GM18502 (cell line): ENCODE data around the gene DOCK3.
"Not testable (repeated sequence)": the region's sequence is repeated elsewhere in the genome, so short reads cannot be mapped to it uniquely, and the experiment has no call there.

ENCODE experiments used
- ATAC-seq: cut with Tn5 transposase; IDR thresholded peaks from one replicate; pipeline ENCODE4 v1.9.1; 2021; ENCODE audit warnings: mild to moderate bottlenecking; ENCODE audit not compliant: unreplicated experiment, poor library complexity

DOCK3 gene

GRCh38 chr3:51156147-51156546 lies 481.4 kb downstream of the DOCK3 start:
- ATAC-seq, result no peak

- ATAC-seq, result no peak
These were observed 488.3 kb downstream of the DOCK3 start for GRCh38 chr3:51163051-51163450.

DNA sequence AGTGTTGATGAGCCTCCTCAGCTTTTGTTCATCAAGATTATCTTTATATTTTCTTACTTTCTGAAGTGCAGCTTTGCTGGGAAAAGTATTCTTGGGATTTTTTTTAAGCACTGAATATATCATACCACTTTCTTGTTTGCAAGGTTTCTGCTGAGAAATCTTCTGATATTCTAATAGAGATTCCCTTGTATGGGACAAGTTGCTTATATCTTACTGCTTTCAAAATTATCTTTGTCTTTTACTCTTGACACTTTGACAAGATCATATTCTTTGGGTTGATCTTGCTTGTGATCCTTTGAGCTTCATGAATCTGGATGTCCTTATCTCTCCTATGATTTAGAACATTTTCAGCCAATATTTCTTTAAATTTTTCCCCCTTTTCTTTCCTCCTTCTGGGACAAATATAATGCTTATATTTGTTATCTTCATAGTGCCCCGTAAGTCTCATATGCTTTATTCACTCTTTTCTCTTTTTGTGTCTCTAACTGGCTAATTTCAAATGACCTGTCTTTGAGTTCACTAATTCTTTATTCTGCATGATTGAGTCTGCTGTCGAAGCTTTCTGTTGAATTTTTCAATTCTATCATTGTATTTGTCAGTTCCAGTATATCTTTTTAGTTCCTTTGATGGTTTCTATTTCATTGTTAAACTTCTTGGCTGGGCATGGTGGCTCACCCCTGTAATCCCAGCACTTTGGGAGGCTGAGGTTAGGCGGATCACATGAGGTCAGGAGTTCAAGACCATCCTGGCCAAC lies 499.0 kb downstream of the DOCK3 start:
- ATAC-seq, result no peak

GRCh38 chr3:51176923-51177322 lies 502.2 kb downstream of the DOCK3 start:
- no peak for ATAC-seq

DNA sequence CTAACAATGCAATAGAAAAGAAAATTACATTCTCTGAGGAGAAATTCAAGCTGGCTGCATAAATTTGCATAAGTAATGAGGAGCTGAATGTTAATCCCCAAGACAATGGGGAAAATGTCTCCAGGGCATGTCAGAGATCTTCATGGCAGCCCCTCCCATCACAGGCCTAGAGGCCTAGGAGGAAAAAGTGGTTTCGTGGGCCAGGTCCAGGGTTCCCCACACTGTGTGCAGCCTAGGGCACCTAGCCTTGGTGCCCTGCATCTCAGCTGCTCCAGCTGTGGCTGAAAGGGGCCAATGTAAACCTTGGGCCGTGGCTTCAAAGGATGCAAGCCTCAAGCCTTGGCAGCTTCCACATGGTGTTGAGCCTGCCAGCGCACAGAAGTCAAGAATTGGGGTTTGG lies 511.7 kb downstream of the DOCK3 start:
- ATAC-seq, result not testable (repeated sequence)

DNA sequence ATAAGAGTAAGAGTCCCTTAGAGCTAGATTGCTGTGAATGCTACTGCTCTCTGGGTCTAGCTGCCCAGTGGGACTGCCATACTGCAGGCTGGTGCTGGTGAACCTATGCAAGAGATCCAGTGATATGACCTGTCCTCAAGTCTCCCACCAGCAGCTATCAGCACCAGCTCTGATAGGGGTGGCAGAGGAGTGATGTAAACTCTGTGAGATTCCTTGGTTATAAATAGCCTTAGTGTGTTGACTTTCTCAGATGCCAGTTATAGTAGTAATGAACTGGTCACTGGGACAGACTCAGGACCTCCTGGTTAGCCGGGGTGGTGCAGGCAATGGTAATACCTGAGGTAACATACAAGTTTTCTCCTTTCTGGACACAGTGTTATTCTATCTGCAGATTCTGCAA lies 515.5 kb downstream of the DOCK3 start:
- ATAC-seq, result no peak

GRCh38 chr3:51190827-51191226 lies 516.1 kb downstream of the DOCK3 start:
- ATAC-seq, result no peak

GRCh38 chr3:51191768-51192167 lies 517.0 kb downstream of the DOCK3 start:
- no peak for ATAC-seq

DNA sequence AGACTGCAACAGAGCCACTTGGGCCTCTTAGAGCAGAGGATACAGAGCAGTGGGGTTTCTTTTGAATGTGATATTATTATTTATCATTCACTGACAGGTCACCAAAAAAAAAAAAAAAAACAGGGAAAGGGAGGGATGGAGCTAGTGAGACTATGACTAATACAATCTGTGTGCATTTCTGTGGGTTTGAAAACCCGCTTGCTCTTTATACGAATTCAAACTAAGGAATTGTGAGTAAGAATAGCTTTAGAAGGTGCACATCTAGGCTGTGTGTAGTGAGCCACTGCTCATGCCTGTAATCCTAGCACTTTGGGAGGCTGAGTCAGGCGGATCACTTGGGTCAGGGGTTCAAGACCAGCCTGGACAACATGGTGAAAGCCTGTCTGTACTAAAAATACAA lies 523.8 kb downstream of the DOCK3 start:
- no peak for ATAC-seq

DNA sequence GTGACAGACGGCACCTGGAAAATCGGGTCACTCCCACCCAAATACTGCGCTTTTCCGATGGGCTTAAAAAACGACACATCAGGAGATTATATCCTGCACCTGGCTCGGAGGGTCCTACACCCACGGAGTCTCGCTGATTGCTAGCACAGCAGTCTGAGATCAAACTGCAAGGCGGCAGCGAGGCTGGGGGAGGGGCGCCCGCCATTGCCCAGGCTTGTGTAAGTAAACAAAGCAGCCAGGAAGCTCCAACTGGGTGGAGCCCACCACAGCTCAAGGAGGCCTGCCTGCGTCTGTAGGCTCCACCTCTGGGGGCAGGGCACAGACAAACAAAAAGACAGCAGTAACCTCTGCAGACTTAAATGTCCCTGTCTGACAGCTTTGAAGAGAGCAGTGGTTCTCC lies 524.6 kb downstream of the DOCK3 start:
- ATAC-seq, result not testable (repeated sequence)

DNA sequence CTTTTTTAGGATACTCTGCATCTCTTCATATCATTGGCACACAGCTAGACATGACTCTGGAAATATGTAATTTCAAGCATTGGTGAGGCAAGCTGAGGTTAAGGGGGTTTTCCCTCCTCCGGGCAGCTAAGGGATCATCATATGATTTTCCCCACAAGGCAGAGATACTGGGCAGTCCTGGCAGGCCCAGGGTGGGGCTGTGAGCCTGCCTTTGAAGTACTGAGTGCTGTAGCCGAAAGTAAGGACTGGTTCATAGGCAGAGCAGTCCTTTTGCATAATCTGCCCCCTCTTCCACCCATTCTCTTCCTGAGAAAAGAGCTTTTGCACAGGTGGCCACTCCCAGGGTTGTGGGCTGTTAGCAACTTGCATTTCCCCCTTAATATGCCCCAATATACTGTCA lies 541.6 kb downstream of the DOCK3 start:
- ATAC-seq, result no peak

DNA sequence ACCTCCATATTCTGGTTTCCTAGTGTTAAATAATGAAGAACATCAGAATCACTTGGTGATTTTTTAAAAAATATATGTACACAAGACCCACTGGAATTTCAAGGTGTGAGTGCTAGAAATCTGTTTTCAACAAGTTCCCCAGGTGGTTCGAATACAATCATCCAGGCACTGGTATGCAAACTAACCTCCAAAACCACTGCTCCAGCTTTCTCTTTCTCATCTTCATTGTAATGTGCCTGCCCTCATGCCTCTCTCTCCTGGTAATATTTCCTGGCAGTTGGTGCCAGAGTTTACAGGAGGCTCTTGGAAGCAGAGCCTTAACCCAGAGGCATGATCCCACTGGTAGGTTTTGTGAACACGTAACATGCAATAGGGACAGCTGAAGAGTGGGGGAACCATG lies 547.2 kb downstream of the DOCK3 start:
- no peak for ATAC-seq

GRCh38 chr3:51224283-51224682 lies 549.6 kb downstream of the DOCK3 start:
- ATAC-seq, result no peak

DNA sequence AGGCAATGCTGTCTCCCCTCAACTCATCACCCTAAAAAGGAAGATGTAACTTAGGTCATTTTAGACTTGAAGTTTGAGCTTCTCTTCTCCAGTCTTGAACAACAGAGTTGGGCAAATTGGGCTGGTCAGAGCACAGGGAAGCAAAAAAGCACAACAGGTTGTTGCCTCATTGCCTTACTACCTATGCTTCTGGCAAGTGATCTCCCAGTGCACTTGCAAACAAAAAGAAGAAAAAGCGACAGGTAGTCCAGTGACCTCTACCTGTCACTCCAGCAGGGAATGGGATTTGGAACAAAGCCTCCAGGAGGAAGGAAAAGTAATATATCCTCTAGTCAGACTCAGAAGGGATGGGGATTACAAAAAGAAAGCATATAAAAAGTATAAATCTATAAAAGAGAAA lies 550.1 kb downstream of the DOCK3 start:
- ATAC-seq, result no peak

DNA sequence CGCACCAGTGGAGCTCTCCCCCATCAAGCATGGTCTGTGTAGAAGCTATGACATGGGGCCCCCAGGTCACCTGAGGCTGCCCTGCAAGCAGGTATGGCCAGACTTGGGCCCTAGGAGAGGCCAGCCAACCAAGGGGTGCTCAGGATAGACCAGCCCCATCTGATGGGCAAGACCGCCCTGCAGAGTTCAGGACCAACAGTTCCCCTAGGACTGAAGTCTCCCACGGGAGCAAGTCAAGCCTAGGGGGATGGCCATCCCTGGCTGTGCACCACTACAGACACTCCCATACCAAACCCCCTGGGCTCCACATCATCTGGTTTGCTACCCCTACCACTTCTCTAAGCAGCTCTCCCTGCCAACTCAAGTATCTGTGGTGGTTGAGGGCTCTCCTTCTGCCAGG lies 568.2 kb downstream of the DOCK3 start:
- no peak for ATAC-seq

DNA sequence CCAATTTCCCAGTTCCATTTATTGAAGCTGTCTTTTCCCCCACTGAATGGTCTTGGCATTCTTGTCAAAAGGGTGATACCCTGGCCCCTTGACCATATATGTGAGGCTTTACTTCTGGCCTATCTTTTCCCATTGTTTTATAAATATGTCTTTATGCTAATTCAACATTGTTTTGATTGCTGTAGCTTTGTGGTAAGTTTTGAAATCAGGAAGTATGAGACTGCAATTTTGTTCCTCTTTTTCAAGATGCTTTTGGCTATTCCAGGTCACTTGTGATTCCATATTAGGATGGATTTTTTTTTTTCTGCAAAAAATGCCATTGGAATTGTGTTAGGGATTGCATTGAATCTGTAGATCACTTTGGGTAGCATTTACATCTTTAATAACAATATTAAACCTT lies 569.2 kb downstream of the DOCK3 start:
- no peak for ATAC-seq

DNA sequence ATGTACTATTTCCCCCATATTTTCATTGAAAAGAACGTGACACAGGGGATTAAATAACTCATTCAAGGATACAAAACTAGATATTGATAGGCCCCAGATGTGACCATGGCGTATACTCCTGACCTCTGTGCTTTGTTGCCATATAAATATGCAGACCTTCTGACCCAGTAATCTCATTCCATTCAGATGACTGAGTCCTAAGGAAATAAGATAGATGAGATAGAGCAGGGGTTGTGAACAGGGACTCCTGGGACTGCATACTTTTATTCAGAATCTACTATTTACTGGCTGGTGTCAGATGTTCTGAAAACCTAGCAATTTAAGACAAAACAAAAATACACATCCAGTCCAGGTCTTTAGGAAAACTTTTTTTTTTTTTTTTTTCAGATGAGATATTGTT lies 571.1 kb downstream of the DOCK3 start:
- no peak for ATAC-seq

GRCh38 chr3:51257870-51258269 lies 583.1 kb downstream of the DOCK3 start:
- no peak for ATAC-seq

DNA sequence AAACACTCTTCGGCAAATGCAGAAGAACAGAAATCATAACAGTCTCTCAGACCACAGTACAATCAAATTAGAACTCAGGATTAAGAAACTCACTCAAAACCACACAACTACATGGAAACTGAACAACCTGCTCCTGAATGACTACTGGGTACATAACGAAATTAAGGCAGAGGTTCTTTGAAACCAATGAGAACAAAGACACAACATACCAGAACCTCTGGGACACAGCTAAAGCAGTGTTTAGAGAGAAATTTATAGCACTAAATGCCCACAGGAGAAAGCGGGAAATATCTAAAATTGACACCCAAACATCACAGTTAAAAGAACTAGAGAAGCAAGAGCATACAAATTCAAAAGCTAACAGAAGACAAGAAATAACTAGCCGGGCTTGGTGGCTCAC lies 589.4 kb downstream of the DOCK3 start:
- ATAC-seq, result not testable (repeated sequence)

GRCh38 chr3:51268132-51268531 lies 593.4 kb downstream of the DOCK3 start:
- no peak for ATAC-seq

DNA sequence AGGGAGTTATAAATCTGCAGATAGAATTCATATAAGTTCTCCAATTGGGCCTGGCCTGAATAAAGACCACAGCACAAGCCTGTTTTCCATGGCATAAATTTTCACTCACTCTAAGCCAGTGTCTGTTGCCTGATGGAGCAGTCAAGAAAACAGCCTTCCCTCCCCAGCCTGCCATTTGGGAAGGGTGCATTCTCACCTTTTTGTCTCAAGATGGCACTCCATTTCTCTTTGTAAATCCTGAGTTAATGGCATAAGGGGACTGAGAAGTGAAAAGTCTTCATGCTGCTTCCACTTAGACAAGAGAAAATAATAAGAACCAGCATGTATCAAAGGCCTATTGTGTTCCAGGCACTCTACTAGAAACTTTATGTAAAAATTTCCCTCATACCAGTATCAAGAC lies 594.7 kb downstream of the DOCK3 start:
- ATAC-seq, result no peak

GRCh38 chr3:51270559-51270958 lies 595.8 kb downstream of the DOCK3 start:
- no peak for ATAC-seq

- ATAC-seq, result no peak
These were observed 596.4 kb downstream of the DOCK3 start for GRCh38 chr3:51271172-51271571.
